Measurements from ENCODE around the gene STAU1. TPM values are rescaled to one million over a fixed set of nuclear protein-coding genes. Genes with fewer than 3 reads are reported as not detected.
"Not testable (repeated sequence)": the region's sequence is repeated elsewhere in the genome, so short reads cannot be mapped to it uniquely, and the experiment has no call there.

Gene STAU1
- total RNA-seq, 2 experiments from 2014 or later: 72.6 TPM

DNA sequence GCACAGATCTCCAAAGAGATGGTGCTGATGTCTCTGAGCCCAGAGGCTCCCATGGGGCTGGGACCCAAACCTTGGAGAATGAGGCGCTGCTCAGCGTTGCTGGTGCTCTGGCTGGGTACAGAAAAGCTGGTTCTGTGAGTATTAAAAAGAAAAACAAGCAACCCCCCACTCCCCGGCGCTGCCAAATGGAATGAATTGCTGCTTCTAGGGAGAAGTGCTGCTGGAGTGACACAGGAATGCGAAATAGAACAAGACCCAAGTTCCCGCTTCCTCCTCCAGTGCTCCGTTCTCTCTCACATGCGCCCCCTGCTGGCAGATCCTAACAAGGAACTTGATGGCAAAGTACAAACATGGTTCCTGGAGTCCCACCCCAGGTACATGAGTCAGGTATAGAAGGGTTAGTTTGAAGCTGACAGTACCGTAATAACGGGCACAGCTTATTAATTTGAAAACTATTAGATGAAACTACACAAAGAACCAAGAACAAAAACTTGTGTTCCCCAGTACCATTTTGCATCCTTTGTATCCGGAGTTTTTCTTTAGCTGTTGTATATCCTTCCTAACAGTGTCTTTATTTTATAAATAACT lies 29.0 kb upstream of the STAU1 start:
- Mint-ChIP-seq H3K27ac (peak overlapping the region; percentile 31), H3K9me3 (no peaks in the 10 kb centered on the region), H3K36me3 (peaks cover 16% of the 10 kb centered on the region), H3K4me3 (peak overlapping the region; percentile 37), H3K4me1 (peaks cover 16% of the 10 kb centered on the region), H3K27me3 (no peaks in the 10 kb centered on the region)
- DNase-seq: peak; percentile 87

- Mint-ChIP-seq H3K27me3 (no peaks in the 10 kb centered on the region), H3K36me3 (peaks cover 8% of the 10 kb centered on the region)
Measured at GRCh38 chr20:49215232-49215631, 27.1 kb upstream of the STAU1 start.

DNA sequence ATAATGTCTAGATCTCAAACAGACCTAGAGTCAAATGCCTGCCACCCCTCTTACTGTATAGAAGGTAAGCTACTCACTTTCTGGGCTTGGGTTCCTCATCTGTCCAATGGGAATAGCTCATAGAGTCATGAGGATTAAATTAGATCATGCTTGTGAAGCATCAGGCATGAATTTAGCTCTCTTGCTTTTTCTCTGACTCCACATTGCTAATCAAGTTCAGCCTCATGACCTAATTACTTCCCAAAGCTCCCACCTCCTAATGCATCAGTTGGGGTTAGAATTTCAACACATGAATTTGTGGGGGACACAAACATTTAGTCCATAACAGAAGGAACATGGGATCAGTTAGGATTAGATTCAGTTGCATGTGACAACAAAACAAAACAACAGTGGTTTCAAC lies 26.4 kb upstream of the STAU1 start:
- Mint-ChIP-seq H3K4me1 (peaks cover 11% of the 10 kb centered on the region), H3K9me3 (peaks cover 11% of the 10 kb centered on the region), H3K27me3 (no peaks in the 10 kb centered on the region), H3K27ac (no peak overlapping the region), H3K4me3 (no peak overlapping the region), H3K36me3 (peaks cover 3% of the 10 kb centered on the region)
- no peak for DNase-seq

More at GRCh38 chr20:49215232-49215631, 27.1 kb upstream of the STAU1 start:
- no peak for DNase-seq
- H3K4me3 Mint-ChIP-seq: no peak overlapping the region
- peaks cover 15% of the 10 kb centered on the region for H3K4me1 Mint-ChIP-seq
- H3K27ac Mint-ChIP-seq: no peak overlapping the region
- peaks cover 7% of the 10 kb centered on the region for H3K9me3 Mint-ChIP-seq

DNA sequence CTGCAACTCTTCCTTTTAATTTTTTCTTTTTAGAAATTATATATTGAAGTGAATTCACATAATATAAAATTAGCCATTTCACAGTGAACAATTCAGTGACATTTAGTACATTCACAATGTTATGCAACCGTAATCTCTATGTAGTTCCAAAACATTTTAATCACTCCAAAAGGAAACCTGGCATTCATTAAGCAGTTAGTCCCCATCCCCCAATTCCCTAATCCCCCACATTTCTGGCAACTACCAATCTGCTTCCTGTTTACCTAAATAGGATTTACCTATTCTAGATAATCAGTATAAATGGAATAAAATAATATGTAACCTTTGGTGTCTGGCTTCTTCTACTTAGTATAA lies 22.6 kb upstream of the STAU1 start:
- Mint-ChIP-seq H3K4me1 (peaks cover 3% of the 10 kb centered on the region), H3K36me3 (peaks cover 2% of the 10 kb centered on the region), H3K4me3 (no peak overlapping the region), H3K9me3 (peaks cover 11% of the 10 kb centered on the region), H3K27me3 (no peaks in the 10 kb centered on the region), H3K27ac (no peak overlapping the region)
- DNase-seq: no peak

DNA sequence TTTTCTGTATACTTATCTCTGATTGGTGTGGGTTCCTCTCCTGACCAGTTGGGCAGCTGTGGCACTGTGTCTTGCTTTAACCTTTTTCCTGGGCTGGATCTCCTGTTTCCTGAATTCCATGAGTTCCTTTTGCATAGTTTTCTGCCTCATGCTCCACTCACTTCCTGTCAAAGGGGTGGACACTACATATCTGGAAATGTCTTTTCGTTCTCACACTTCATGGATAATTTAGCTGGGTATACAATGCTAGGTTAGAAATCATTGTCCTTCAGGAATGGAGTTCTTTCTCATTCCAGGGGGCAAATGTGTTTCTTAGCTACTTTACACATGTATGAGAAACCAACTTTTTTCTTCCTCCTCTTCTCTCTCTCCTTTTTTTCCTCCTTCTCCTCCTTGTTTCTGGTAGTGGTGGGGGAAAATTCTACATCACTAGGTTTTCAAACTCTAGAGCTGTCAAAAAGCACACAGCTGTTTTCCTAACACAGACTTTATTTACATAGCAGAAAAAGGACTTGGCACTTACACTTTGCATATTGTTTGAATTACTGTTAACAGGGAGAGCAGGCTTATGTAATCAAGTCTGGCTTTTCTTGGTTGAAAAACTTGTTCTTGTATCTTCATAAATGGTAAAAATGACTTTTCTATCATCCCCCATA lies 22.1 kb upstream of the STAU1 start:
- H3K4me1 Mint-ChIP-seq: peaks cover 3% of the 10 kb centered on the region
- no peak for DNase-seq
- H3K27ac Mint-ChIP-seq: no peak overlapping the region
- peaks cover 11% of the 10 kb centered on the region for H3K9me3 Mint-ChIP-seq
- peaks cover 2% of the 10 kb centered on the region for H3K36me3 Mint-ChIP-seq
- H3K27me3 Mint-ChIP-seq: no peaks in the 10 kb centered on the region
- no peak overlapping the region for H3K4me3 Mint-ChIP-seq

DNA sequence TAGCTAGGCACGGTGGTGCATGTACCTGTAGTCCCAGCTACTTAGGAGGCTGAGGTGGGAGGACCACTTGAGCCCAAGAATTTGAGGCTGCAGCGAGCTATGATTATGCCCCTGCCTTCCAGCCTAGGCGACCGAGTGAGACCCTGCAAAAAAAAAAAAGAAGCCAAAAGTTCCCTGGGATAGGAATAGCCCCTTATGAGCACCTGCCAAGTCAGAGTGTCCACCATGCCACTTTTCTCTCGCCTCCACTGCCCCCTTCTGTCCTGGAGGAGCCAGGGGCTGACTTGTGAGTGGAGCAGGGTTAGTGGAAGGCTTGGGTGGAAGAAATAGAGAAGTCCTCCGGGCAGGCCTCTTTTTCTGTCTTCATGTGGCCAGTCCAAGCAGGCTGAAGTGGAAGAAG lies 18.9 kb upstream of the STAU1 start:
- no peak overlapping the region for H3K4me3 Mint-ChIP-seq
- H3K27ac Mint-ChIP-seq: no peak overlapping the region
- peaks cover 11% of the 10 kb centered on the region for H3K9me3 Mint-ChIP-seq
- H3K27me3 Mint-ChIP-seq: no peaks in the 10 kb centered on the region
- no peak for DNase-seq
- H3K4me1 Mint-ChIP-seq: no peaks in the 10 kb centered on the region
- H3K36me3 Mint-ChIP-seq: peaks cover 2% of the 10 kb centered on the region

- no peaks in the 10 kb centered on the region for H3K4me1 Mint-ChIP-seq
- no peaks in the 10 kb centered on the region for H3K27me3 Mint-ChIP-seq
- no peak for DNase-seq
- H3K27ac Mint-ChIP-seq: no peak overlapping the region
- H3K36me3 Mint-ChIP-seq: no peaks in the 10 kb centered on the region
- H3K9me3 Mint-ChIP-seq: peaks cover 2% of the 10 kb centered on the region
- no peak overlapping the region for H3K4me3 Mint-ChIP-seq
Measured at GRCh38 chr20:49203746-49204145, 15.6 kb upstream of the STAU1 start.

DNA sequence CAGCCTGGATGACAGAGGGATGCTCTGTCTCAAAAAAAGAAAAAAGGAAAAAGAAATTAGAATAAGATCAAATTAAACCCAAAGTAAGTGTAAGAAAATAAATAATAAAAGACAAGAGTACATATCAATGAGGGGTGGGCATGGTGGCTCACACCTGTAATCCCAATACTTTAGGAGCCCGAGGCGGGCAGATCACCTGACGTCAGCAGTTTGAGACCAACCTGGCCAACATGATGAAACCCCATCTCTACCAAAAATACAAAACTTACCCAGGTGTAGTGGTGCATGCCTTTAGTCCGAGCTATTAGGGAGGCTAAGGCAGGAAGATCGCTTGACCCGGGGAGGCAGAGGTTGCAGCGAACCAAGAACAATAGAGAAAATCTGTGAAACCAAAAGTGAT lies 14.9 kb upstream of the STAU1 start:
- Mint-ChIP-seq H3K36me3 (no peaks in the 10 kb centered on the region), H3K27ac (no peak overlapping the region)

GRCh38 chr20:49199729-49200293 lies 11.7 kb upstream of the STAU1 start:
- H3K36me3 Mint-ChIP-seq: no peaks in the 10 kb centered on the region
- H3K27me3 Mint-ChIP-seq: no peaks in the 10 kb centered on the region
- no peak for DNase-seq
- peaks cover 2% of the 10 kb centered on the region for H3K9me3 Mint-ChIP-seq
- H3K4me3 Mint-ChIP-seq: no peak overlapping the region
- no peak overlapping the region for H3K27ac Mint-ChIP-seq
- no peaks in the 10 kb centered on the region for H3K4me1 Mint-ChIP-seq

More for the DNA sequence above, 14.9 kb upstream of the STAU1 start:
- Mint-ChIP-seq H3K4me3 (no peak overlapping the region), H3K4me1 (no peaks in the 10 kb centered on the region), H3K27me3 (no peaks in the 10 kb centered on the region), H3K9me3 (peaks cover 2% of the 10 kb centered on the region)
- no peak for DNase-seq

GRCh38 chr20:49192944-49193518 lies 4.9 kb upstream of the STAU1 start:
- not testable (repeated sequence) for H3K36me3 Mint-ChIP-seq, DNase-seq, H3K4me3 Mint-ChIP-seq, H3K27ac Mint-ChIP-seq, H3K27me3 Mint-ChIP-seq, H3K4me1 Mint-ChIP-seq, H3K9me3 Mint-ChIP-seq

DNA sequence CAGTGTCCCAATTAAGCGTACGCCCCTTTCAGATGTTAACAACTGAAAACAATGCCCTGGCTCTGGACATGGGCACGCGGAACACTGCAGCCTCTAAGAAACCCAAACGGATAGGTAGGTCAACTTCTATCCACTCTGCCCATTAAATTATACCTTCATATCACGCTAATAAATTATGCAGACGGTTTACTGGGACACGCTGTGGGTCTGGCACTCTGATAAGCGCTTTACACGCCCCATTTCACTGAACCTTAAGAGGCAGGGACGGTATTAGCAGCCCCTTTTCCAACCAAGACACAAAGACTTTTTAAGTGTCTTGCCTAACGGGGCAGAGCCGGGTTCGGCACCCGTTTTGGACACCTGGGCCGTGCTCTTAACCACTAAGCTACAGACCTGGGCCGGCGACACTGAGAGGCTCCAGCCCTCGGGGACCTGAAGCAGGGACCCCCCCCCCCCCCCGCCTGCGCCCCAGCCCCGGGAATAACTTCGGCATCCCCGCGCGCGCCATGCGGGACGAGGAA lies 744 bp downstream of the STAU1 start:
- Mint-ChIP-seq H3K9me3 (no peaks in the 10 kb centered on the region), H3K27me3 (peaks cover 7% of the 10 kb centered on the region), H3K4me3 (peak overlapping the region; percentile 95), H3K36me3 (peaks cover 29% of the 10 kb centered on the region), H3K27ac (peak overlapping the region; percentile 87), H3K4me1 (peaks cover 37% of the 10 kb centered on the region)
- no peak for DNase-seq

GRCh38 chr20:49186535-49187329 lies 1.4 kb downstream of the STAU1 start:
- peaks cover 29% of the 10 kb centered on the region for H3K36me3 Mint-ChIP-seq
- no peaks in the 10 kb centered on the region for H3K9me3 Mint-ChIP-seq
- peaks cover 43% of the 10 kb centered on the region for H3K4me1 Mint-ChIP-seq
- H3K27ac Mint-ChIP-seq: peak overlapping the region; percentile 87
- DNase-seq: peak; percentile 73
- H3K4me3 Mint-ChIP-seq: peak overlapping the region; percentile 95
- peaks cover 7% of the 10 kb centered on the region for H3K27me3 Mint-ChIP-seq

GRCh38 chr20:49185071-49185761 lies 2.9 kb downstream of the STAU1 start:
- Mint-ChIP-seq H3K27ac (no peak overlapping the region), H3K9me3 (no peaks in the 10 kb centered on the region), H3K4me1 (peaks cover 54% of the 10 kb centered on the region), H3K27me3 (peaks cover 7% of the 10 kb centered on the region), H3K36me3 (peaks cover 29% of the 10 kb centered on the region), H3K4me3 (peak overlapping the region; percentile 95)
- no peak for DNase-seq

- Mint-ChIP-seq H3K27ac (no peak overlapping the region), H3K27me3 (peaks cover 5% of the 10 kb centered on the region), H3K36me3 (peaks cover 29% of the 10 kb centered on the region), H3K4me3 (peak overlapping the region; percentile 95), H3K9me3 (no peaks in the 10 kb centered on the region), H3K4me1 (peaks cover 60% of the 10 kb centered on the region)
- DNase-seq: no peak
Measured at GRCh38 chr20:49184691-49185070, 3.5 kb downstream of the STAU1 start.
